Stimulated activated CD4-positive, alpha-beta T cell treated with anti-CD3 and anti-CD28 coated beads, Interleukin-4, amount 100 ng/mL, for 4 hours (primary cell): ENCODE data around the gene NXN.
"Not testable (repeated sequence)": the region's sequence is repeated elsewhere in the genome, so short reads cannot be mapped to it uniquely, and the experiment has no call there.

Source experiments
- DNase-seq, 2 experiments: peaks; one replicate each; pipeline ENCODE4 v3.0.0-alpha.2; 2020

Gene NXN

DNA sequence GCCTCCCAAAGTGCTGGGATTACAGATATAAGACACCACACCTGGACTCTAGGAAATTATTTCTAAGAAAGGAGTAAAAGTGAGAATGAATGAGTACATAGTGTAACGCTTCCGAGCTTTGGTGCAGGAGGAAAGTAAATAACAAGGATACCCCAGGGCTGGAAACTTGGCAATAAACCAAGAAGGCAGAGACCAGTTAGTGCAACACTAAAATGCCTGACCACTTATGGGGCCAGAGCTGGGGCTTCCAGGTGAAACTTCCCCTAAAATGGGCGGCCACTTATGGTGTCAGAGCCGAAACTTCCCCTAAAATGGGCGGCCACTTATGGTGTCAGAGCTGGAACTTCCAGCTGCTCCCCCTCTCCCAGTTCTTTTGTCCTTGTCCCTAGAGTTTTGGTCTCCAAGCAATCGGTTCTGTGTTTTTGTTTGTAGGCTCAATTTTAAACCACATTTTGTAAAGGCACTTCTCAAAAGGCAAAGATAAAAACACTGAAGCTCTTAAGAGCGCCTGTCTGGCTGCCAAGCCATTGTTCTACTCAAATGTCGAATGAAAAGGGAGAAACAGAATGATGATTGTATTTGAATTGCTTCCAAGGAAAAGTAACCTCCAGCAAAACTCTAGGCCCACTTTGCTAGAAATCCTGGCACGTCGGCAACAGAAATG is 63.9 kb downstream of the NXN start:
- DNase-seq, result no peak

DNA sequence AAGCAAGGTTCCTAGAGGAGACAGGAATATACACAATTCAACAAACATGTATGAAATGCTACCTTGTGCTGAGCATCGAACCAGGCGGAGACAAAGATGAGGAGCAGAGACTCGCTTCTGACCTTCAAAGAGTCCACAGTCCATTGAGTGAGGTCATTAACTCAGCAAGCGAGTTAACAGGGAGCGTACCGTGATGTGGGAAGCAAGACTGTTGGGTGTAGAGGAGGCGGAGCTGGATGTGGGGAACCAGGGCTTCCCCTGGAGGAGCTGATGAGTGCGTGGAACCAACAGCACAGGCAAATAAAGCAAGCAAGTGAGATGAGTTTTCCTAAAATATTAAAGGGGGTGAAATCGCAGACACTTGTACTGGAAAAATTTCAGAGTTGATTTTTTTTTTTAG is 65.0 kb downstream of the NXN start:
- DNase-seq, result no peak

DNA sequence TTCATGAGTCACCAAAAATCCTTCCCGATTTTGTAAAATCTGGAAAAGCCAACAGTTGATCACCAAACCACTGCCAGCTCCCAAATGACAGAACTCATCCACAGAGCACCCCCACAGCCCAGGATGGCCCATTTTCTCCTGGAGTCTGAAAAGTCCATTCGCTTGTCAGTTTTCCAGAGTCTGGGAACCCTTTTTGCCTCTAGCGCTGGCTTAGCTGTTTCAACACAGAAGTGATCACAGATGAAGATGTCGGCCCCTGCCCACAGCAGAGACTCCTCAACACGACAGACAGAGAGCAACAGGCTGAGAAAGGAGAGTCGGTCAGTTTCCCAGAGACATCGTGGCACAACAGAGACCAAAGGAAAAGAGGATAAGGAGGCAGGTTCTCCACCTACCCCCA is 66.4 kb downstream of the NXN start:
- DNase-seq, result no peak

DNA sequence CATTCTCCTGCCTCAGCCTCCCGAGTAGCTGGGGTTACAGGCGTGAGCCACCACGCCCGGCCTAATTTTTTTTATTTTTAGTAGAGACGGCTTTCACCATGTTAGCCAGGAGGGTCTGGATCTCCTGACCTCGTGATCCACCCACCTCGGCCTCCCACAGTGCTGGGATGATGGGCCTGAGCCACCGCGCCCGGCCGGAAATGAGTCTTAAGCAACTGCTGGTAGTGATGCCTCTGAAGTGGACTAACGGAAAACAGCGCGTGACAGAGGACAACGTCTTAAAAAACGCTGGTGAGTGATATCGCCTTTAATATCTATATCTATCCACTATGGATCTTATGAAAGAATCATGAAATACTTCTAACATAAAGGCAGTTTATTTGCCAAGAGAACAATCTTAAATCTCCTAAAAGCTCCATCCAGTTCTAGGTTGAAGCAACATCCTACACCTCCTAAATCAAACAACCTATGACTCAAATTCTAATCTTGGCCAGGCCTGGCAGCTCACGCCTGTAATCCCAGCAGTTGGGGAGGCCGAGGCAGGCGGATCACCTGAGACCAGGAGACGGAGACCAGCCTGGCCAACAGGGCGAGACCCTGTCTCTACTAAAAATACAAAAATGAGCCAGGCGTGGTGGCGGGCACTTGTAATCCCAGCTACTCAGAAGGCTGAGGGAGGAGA is 69.8 kb downstream of the NXN start:
- DNase-seq, result no peak

DNA sequence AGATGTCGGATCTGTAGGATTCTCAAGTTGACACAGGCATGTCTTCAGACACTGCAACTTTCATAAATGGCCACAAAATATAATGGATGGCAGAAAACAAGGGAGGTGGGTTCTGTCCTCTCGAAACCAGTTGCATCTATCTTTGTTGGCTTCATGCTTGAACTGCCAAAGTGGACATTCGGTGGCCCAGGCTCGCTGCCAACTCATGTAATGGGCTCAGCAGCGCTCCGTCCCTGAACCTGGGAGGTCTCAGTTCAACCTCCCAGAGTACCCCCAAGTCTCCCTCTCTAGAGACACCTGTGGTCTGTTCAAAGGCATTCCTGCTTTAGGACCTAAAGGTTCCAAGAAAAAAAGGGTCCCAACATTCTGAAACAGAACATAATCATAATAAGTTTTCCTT is 71.9 kb downstream of the NXN start:
- no peak for DNase-seq

DNA sequence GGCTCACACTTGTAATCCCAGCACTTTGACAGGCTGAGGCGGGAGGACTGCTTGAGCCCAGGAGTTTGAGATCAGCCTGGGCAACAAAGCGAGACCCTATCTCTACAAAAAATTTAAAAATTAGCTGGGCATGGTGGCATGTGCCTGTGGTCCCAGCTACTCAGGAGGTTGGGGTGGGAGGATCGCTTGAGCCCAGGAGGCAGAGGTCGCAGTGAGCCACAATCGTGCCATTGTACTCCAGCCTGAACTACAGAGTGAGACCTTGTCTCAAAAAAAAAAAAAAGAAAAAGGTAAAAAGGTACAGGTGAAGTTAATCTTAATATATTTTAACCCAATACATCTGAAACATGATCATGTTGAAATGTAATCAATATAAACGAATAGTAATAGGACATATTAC is 73.9 kb downstream of the NXN start:
- not testable (repeated sequence) for DNase-seq

DNA sequence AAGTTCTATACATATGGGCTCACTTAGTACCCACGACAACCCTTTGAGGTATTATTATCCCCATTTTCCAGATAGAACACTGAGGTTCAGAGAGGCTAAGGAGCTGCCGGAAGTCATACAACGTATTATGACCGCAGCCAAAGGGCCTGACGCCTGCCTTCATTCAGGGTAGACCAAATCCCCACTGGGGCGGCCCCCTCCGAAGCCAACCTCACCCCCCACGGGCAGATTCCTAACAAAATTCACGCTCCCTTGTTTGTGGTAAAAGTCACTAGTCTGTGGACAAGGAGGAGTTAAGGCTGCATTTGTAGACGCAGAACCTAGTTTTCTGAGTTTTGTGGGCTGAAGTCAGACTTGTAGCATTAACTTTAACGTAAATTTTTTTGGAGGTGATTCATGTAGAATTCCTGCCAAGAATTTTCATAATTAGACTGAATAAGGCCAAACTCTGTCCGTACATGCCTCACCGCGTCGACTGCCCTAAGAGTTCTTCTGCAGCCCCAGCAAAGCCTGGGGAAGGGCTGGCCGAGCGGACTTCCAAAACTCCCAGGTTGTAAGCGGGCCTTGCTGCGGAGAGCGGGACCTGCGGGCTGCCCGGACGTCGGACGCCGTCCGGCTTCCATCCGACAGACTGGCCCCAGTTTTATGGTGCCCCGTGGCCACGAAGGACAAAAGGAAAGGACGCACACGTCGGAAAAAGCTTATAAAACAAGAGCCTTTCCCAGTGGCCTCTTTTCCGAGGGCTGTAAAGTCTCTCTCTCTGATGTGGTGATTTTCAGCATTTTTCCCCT is 75.7 kb downstream of the NXN start:
- no peak for DNase-seq

DNA sequence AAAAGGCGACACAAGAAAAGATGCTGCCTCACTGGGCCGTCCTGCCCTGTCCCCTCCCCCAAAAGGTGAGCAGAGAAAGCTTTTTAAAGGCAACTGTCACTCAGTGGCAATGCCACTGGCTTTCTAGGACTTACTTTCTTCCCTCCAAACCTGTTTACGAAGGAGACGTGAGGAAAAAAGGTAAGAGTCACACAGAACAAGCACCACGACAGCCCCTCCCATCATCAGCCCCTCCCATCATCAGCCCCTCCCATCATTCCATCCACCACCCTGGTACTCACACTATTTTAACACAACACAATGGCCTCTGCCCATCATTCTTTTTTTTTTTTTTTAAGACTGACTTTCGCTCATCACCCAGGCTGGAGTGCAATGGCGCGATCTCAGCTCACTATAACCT is 77.1 kb downstream of the NXN start:
- DNase-seq, result no peak

DNA sequence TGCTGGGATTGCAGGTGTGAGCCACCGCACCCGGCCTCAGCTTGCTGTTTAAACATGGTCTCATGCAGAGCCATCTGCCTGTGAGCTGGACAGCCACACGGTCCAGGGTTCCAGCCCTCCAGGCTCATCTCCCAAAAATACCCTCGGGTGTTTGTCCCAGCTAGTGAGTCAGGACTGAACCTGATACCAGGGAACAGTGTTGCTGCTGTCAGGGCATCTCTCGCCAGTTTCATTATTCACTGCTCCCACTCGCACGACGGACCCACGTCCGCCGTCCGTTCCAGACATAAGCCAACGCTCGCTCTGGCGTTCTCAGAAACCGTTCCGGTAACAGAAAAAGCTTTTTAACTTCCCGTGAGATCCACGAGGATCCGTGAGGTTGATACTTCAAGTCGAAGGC is 77.6 kb downstream of the NXN start:
- DNase-seq, result no peak

DNA sequence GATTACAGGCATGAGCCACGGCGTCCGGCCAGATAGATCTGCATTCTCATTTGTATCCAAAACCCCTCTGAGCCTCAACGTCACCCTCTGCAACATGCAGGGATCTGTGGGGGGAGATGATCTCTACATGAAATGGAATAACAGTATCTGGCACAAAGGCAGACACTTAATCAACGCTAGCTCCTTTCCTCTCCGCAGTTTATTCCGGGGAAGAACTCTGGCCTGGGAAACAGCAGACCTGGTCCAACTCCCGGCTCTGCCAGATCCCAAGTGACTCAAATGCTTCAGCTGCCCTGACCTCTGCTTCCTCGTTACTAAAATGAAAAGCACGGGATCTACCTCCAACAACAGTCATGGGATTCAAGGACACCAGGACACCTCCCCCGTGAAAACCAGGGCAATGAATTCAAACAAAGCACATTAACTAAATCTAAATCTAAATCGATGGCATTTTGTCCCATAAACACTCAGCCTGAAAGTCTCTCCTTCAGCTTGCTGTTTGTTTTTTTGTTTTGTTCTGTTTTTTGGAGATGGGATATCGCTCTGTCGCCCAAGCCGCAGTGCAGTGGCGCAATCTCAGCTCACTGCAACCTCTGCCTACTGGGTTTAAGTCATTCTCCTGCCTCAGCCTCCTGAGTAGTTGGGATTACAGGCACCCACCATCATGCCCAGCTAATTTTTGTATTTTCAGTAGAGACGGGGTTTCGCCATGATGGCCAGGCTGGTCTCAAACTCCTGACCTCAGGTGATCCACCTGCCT is 78.2 kb downstream of the NXN start:
- no peak for DNase-seq

DNA sequence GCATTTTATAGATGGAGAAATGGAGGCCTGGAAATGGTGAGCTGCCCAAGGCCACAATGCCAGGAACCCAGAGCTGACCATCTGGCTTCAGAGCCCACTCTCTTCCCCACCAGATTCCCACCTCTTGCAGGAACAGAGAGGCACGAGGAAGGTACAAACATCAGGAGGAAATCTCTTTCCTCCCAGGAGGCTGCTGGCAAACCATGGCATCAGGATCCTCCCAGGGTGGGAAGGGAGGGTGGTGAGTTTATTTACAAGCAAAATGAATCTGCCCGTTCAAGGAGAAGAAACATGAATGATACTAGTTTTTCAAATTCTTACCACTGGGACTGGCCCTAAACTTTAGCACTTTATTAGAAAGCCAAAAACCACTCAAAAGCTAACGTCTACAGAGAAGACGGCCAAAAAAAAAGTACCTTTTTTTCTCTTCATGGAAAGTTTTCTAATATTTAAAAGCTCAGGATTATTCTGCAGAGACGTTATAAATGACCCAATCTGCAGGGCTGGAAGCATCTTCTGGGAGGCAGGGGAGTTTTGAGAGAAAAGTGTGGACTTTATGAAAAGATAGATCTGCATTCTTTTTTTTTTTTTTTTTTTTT is 79.1 kb downstream of the NXN start:
- no peak for DNase-seq

DNA sequence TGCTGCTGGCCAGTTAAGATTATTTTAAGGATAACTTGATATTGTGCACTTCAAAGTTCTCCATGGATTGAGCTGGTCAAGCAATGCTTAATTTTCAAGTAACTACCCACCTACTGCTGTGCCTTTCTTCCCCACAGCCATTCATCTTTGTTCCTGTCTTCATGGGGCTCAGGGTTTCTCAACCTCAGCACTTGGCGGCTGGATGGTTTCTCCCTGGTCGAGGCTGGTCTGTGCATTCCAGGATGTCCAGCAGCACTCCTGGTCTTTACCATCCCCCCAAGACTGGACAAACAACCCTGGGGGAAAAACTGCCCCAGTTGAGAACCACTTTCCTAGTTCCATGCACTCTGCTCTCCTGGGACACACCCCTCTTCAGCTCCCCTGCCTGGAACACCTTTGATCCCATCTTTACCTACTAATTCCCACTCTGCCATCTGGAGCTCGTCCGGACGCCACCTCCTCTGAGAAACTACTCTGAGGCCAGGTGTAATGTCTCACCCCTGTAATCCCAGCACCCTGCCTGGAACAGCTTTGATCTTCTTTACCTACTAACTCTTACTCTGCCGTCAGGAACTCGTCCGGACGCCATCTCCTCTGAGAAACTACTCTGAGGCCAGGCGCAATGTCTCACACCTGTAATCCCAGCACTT is 81.5 kb downstream of the NXN start:
- no peak for DNase-seq

DNA sequence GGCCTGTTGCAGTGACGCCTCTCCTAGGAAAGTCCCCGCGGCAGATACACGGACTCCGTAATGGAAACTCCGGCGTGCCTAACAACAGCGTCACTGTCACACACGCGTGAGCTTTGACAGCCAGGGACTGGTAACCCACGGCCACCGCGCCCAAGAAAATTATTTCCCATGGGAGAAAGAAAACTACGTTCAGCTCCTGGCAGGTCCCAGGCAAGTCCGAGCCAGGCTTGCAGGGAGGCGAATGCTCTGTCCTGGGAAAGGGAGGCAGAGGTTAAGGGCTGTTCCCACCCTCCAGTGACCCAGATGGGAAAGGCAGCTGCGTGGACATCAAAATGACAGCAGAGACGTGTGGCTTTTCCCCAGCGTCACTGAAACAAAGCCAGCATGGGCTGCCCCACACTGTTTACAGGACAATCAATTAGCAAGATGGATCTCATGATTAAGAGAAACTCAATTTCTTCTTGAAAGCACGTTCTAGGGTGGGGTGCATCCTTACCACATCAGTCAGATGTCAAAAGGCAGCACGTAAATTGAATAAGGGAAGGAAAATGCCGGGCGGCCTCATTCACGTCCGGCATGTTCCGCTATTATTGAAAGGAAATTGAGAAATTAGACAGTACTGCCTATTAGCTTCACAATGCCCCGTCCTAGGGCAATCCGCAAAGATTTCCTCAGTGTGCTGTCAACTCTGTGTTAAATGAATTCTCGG is 82.5 kb downstream of the NXN start:
- no peak for DNase-seq

DNA sequence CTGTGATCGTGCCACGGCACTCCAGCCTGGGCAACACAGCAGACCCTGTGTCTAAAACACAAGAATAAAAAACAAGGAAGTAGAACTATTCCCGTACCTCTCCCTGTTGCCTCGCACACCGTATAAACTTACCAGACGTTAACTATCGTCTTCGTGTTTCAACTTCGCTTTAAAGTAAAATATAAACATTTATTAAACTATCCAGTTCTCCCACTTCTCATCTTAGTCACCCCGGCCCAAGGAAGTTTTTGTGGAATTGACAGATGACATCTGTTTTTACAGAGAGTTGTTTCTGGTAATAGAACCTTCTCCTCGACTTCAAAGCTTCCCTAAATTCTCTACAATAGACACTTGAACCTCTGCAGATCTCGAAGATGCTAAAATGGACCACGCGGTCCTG is 83.1 kb downstream of the NXN start:
- no peak for DNase-seq

DNA sequence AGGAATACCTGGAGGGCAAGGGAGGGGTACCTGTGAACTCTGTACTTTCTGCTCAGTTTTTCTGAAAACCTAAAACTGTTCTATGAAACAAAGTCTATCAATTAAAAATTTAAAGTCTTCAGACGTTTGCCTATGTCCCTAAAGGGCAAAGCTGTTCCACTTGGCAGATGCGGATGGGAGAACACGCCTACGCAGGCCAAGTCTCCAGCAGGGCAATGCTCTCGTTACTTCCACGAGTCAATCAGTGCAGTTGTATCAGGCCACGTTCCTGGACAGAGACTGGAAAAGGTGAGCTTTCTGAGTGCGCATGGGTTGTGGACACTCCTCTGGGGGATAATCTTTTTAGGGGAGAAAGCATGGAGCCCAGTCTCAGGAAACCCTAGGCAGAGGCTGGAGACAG is 86.6 kb downstream of the NXN start:
- DNase-seq, result no peak

DNA sequence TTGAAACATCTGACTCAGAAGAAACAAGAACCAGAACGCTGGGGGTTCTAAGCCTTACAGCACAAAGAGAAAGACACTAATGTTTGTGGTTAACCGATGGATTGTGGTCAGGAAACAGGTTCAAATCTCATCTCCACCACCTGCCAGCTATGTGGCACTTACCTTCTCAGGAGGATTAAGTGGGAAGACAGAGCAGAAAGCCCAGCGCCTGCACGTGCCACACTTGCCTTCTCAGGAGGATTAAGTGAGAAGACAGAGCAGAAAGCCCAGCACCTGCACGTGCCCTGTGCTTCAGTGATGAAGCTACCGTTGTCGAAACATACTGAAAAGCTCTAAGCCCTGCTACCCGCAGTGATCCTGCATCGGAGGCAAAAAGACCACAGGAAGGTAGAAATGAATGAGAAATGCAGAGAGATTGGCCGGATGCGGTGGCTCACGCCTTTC is 90.6 kb downstream of the NXN start:
- DNase-seq, result no peak

DNA sequence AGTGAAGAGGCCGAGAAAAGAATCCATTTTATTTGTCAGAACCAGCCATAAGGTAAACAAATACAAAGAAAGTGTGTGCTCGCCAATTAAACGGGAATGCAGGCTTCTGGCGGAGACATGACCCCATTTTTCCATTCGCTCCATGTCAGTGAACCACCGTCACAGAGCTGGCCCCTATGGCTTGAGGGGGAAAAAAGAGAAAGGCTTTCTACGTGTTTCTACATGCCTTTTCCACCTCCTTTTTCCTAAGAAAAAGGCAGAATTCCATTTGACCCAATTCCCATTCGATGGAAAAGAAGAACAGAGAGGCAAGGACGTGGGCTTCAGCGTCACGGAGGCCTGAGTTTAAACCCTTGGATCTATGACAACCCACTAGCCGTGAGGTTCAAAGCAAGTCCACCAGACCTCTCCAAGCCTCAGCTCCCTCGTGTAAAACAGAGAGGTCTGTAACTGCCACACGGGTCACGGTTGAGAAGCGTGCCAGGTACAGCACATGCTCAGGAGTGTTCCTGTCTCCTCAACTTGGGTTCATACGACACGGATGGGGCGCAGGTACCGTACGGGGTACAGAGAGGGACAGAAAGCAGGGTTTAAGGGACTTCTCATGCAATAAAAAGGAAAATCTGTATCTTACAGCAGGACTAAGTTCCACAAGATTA is 91.9 kb downstream of the NXN start:
- no peak for DNase-seq

DNA sequence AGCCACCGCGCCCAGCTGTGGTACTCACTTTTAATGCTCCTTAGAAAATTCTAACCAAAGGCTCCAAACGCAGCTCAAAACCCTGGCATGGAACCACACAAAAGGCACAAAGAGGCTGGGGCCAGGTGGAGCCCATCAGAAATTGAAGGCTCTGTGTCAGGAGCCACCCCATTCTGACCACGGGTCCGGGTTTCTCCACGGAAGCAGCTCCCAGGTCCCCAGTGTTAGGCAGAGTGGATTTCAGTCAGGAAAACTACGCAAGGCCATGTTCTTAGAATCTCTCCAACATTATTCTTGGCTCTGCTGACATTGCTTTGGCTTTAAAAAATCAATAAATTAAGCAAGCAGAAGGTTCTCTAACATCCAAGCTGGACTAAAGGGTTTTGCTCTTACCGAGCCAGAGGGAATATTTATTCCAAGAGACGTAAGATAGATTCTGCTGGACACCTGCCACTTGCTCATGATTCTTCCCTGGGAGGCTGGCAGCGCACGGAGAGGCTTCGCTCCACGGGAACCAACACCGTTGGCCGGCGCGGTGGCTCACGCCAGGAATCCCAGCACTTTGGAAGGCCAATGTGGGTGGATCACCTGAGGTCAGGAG is 93.5 kb downstream of the NXN start:
- no peak for DNase-seq

DNA sequence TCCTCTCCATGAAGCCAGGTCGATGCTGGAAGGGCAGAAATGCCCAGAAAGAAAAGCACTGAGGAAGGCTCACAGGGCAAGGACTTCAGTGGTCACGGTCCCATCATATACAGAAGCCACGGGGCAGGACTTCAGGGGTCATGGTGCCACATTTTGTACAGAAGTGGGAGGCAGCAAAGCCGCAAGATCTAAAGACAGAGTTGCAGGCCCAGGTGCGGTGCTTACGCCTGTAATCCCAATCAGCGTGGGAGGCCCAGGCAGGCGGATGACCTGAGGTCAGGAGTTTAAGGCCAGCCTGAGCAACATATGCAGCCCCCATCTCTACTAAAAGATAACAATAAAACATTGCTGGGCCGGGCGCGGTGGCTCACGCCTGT is 96.0 kb downstream of the NXN start:
- DNase-seq, result no peak

DNA sequence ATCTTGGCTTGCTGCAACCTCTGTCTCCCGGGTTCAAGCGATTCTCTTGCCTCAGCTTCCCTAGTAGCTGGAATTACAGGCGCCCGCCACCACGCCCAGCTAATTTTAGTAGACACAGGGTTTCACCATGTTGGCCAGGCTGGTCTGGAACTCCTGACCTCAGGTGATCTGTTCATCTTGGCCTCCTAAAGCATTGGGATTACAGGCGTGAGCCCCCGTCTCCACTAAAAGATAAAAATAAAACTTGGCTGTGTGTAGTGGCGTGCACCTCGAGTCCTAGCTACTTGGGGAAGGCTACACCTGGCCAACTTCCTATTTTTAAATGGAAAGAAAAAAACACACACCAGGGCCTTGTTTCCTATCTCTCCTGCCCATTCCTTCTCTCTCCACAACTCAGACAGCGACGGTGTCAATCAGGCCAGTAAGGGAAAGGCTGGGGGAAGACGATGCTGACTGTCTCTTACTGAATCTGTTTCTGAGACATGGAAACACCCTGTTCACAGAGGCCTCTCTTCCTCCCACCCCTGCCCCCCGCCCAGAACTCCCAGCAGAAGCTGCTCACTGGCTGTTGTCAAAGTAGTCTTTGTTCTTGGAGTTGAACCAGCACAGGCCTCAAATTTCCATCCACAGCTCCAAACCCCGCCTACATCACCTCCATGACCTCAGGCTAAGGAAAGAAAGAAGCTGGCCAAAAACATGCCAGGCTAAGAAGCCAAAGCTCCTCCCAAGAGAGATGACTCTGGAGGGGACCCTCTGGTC is 96.6 kb downstream of the NXN start:
- no peak for DNase-seq
